Activated CD4-positive, alpha-beta T cell treated with anti-CD3 and anti-CD28 coated beads for 1 hour (primary cell): ENCODE results near the gene RBM44.

Source experiments
- DNase-seq: peaks from one replicate; pipeline ENCODE4 v3.0.0-alpha.2; 2020

RBM44 gene

DNA sequence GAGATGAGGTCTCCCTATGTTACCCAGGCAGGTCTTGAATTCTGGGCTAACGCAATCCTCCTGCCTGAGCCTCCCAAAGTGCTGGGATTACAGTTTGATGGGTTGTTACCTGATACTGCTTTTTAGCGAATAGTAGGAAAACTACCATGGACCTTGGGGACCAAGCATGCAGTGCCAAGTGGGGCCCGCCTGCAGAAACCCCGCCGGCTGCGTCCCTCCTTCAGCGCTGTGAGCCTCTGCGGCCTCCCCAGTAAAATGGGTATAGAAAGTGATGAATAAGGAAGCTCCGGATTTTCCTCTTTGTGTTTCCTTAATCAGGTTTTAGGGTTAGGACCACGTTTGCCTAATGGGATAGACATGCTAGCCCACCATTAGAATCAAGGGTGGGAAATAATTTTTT is 91.2 kb downstream of the RBM44 start:
- DNase-seq, result no peak
